ENCODE results near the gene LRP2.

LRP2 gene

DNA sequence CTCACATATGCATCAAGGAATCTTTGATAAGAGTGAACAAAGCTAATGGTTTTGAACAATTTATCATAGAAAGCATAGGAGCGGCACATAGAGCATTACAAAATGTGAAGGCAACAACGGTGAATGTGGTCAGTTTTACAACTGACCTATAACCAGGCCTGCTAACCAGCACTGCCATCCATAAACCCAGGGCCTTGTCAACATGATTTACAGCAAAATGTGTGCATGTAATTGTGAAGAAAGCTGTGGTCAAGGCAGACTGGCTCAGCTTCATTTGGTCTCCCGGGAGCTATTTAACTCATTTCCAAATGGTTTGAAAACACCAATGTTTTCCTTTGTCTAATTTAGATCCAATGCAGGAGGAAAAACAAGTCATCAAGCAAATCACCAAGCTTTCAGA lies 173.2 kb downstream of the LRP2 start:
- TF ChIP-seq, protein P1, sequence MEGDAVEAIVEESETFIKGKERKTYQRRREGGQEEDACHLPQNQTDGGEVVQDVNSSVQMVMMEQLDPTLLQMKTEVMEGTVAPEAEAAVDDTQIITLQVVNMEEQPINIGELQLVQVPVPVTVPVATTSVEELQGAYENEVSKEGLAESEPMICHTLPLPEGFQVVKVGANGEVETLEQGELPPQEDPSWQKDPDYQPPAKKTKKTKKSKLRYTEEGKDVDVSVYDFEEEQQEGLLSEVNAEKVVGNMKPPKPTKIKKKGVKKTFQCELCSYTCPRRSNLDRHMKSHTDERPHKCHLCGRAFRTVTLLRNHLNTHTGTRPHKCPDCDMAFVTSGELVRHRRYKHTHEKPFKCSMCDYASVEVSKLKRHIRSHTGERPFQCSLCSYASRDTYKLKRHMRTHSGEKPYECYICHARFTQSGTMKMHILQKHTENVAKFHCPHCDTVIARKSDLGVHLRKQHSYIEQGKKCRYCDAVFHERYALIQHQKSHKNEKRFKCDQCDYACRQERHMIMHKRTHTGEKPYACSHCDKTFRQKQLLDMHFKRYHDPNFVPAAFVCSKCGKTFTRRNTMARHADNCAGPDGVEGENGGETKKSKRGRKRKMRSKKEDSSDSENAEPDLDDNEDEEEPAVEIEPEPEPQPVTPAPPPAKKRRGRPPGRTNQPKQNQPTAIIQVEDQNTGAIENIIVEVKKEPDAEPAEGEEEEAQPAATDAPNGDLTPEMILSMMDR (IDR thresholded peaks at IDR 0.05; ENCODE audit: low read depth, low read length), result no peak
- Histone ChIP-seq H3K36me3 (no peaks in the 10 kb centered on the region), H3K4me3 (ENCODE audit: low read depth, low read length) (no peak overlapping the region), H3K27me3 (no peaks in the 10 kb centered on the region), H3K4me1 (no peaks in the 10 kb centered on the region), H3K9me3 (no peaks in the 10 kb centered on the region)
- DNase-seq, result no peak

DNA sequence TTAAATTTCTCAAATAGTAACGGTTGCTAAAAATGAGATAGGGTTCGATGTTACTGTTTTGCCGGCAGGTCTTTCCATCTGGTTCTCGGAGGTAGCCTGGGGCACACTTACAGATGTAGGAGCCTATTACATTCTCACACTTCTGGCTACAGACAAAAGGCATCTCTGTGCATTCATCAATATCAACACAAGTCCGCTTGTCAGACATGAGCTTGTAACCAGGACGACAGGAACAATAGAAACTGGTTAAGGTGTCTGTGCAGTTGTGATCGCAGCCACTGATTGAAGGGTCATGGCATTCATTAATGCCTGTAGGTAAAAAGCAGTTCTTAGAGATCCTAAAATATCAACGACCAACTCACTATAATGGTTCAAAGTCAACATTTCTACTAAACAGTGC lies 176.6 kb downstream of the LRP2 start:
- TF ChIP-seq, protein P1 (IDR thresholded peaks at IDR 0.05; ENCODE audit: low read depth, low read length), result no peak
- H3K36me3 ChIP-seq, result no peaks in the 10 kb centered on the region
- no peaks in the 10 kb centered on the region for H3K27me3 ChIP-seq
- no peaks in the 10 kb centered on the region for H3K9me3 ChIP-seq
- H3K4me3 ChIP-seq (ENCODE audit: low read depth, low read length), result no peak overlapping the region
- H3K4me1 ChIP-seq, result no peaks in the 10 kb centered on the region
- no peak for DNase-seq

DNA sequence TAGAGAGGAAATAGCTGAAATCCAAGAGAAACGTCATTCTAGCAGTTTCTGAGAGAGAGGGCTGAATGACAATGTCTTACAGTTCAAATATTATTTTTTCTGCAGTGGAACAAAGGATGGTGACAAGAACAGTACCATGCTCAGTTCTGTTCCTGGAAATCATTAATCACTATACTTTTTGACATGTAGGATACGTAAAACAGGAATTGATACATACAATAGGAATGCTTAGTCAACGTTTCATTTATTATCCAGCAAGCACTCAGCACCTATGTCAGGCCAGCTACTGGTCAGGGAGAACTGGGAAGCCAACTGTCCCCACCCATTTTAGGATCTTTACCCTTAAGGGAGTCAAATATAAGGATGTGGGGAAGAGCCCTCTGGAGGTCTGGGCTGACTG lies 178.3 kb downstream of the LRP2 start:
- H3K36me3 ChIP-seq, result no peaks in the 10 kb centered on the region
- no peak for DNase-seq
- no peaks in the 10 kb centered on the region for H3K9me3 ChIP-seq
- TF ChIP-seq, protein P1 (IDR thresholded peaks at IDR 0.05; ENCODE audit: low read depth, low read length), result no peak
- no peaks in the 10 kb centered on the region for H3K4me1 ChIP-seq
- H3K4me3 ChIP-seq (ENCODE audit: low read depth, low read length), result no peak overlapping the region
- H3K27me3 ChIP-seq, result no peaks in the 10 kb centered on the region

DNA sequence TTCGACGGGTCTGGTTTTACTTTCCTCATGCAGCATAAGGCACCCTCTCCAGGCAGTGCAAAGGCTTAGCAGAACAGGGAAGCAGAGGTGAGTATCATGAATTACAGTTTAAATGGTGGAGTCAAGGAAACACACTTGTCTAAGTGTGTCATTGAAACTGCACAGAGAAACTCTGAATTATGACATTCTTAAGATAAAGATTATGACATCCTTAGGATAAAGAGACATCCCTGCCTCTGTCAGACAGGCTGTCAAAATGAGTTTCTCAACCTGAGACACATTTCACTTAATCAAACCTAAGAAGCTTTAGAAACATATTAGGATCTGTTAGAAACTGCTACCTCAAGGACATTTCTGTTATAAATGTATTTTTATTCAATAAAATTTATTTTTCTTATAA lies 179.8 kb downstream of the LRP2 start:
- H3K4me3 ChIP-seq (ENCODE audit: low read depth, low read length), result no peak overlapping the region
- no peaks in the 10 kb centered on the region for H3K36me3 ChIP-seq
- H3K27me3 ChIP-seq, result no peaks in the 10 kb centered on the region
- TF ChIP-seq, protein P1 (IDR thresholded peaks at IDR 0.05; ENCODE audit: low read depth, low read length), result no peak
- no peaks in the 10 kb centered on the region for H3K4me1 ChIP-seq
- DNase-seq, result no peak
- no peaks in the 10 kb centered on the region for H3K9me3 ChIP-seq

DNA sequence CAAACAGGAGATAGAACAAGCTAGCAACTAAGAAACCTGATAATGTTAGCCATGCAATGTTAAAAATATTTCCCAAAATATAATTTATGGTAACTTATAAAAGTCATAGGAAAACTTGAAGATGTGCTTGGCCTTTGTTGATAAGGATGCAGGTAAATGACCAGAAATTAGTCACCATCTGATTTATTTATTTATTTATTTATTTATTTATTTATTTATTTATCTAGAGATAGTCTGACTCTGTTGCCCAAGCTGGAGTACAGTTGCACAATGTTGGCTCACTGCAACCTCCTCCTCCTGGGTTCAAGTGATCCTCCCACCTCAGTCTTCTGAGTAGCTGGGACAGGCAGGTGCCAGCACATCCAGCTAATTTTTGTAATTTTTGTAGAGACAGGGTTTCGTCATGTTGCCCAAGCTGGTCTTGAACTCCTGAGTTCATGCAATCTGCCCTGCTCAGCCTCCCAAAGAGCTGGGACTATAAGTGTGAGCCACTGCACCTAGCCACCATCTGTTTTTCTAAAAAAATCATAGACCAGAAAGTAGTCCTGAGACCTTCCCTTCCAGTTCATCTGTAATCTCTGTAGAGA lies 183.4 kb downstream of the LRP2 start:
- no peaks in the 10 kb centered on the region for H3K36me3 ChIP-seq
- TF ChIP-seq, protein P1 (IDR thresholded peaks at IDR 0.05; ENCODE audit: low read depth, low read length), result no peak
- no peak overlapping the region for H3K4me3 ChIP-seq (ENCODE audit: low read depth, low read length)
- H3K27me3 ChIP-seq, result no peaks in the 10 kb centered on the region
- H3K4me1 ChIP-seq, result no peaks in the 10 kb centered on the region
- H3K9me3 ChIP-seq, result no peaks in the 10 kb centered on the region
- DNase-seq, result no peak

DNA sequence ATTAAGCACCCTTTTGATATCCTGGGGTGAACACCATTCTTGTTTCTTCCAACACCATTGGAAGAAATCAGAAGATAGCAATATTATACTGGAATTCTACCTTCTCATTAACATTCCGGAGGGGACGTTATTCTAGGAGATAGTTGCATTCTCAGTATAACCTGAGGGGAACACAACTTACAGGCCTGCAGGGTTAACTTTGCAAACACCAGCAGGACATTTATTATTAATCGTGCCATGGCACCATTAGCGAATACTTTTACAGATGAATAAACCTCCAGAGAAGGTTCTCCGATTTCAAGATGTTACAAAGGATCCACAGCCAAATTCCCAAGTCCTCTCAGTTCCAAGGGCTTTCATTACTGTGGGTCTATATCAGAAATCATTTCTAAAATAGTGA lies 184.0 kb downstream of the LRP2 start:
- TF ChIP-seq, protein P1 (IDR thresholded peaks at IDR 0.05; ENCODE audit: low read depth, low read length), result no peak
- Histone ChIP-seq H3K9me3 (no peaks in the 10 kb centered on the region), H3K27me3 (no peaks in the 10 kb centered on the region), H3K4me3 (ENCODE audit: low read depth, low read length) (no peak overlapping the region), H3K4me1 (no peaks in the 10 kb centered on the region), H3K36me3 (no peaks in the 10 kb centered on the region)
- no peak for DNase-seq
